K562 (cell line): ENCODE measurements around the gene SYPL2. TPM values are rescaled to one million over a fixed set of nuclear protein-coding genes. Genes with fewer than 3 reads are reported as not detected.

ENCODE experiments used
- ATF3 ChIP-seq, 2 experiments: fragments of 450-650 bp in 1 of 2; sonication (generic) in 1 of 2; formaldehyde crosslinking in 1 of 2; IDR thresholded peaks in 1 of 2; conservative IDR thresholded peaks in 1 of 2; 2 replicates each; pipeline versions ENCODE4 v1.6.1 to v1.8.1; 2016 to 2023; ENCODE audit warnings: mild to moderate bottlenecking in 2 of 2, moderate library complexity in 2 of 2, inconsistent platforms in 1 of 2, missing genetic modification reagents in 1 of 2
- BCLAF1 ChIP-seq, 2 experiments: fragments of 450-650 bp in 1 of 2; IDR thresholded peaks; 2 replicates each; pipeline ENCODE4 v1.6.1; 2011 to 2017; ENCODE audit warnings: low read depth in 2 of 2, antibody characterized with exemption in 1 of 2, borderline replicate concordance in 1 of 2, low read length in 1 of 2, mild to moderate bottlenecking in 1 of 2, mixed read lengths in 1 of 2; ENCODE audit not compliant: control insufficient read depth in 1 of 2
- DEAF1 ChIP-seq: fragments of 450-650 bp; formaldehyde crosslinking; IDR thresholded peaks from 2 replicates; pipeline ENCODE4 v1.4.0; 2020; ENCODE audit warnings: mild to moderate bottlenecking, moderate library complexity
- ETV1 ChIP-seq: fragments of 450-650 bp; conservative IDR thresholded peaks from 2 replicates; pipeline ENCODE4 v1.6.1; 2016; ENCODE audit warnings: missing genetic modification characterization, control low read depth, low read depth, missing compliant biosample characterization
- FIP1L1 ChIP-seq: fragments of 200-400 bp; formaldehyde crosslinking; IDR thresholded peaks from 2 replicates; pipeline ENCODE4 v1.6.1; 2018; ENCODE audit warnings: mild to moderate bottlenecking, low read depth, low read length; ENCODE audit not compliant: poor library complexity, severe bottlenecking
- FOXA3 ChIP-seq, 2 experiments: fragments of 450-650 bp in 1 of 2; sonication (generic) in 1 of 2; formaldehyde crosslinking; IDR thresholded peaks in 1 of 2; conservative IDR thresholded peaks in 1 of 2; 2 replicates each; pipeline versions ENCODE4 v1.4.0 to v1.8.0; 2020 to 2022; ENCODE audit warnings: mild to moderate bottlenecking in 2 of 2, missing genetic modification reagents in 1 of 2
- KLF1 ChIP-seq: fragments of 450-650 bp; IDR thresholded peaks from 2 replicates; pipeline ENCODE4 v1.6.1; 2016; ENCODE audit warnings: missing genetic modification characterization, missing compliant biosample characterization
- PHTF2 ChIP-seq: fragments of 250-450 bp; sonication (Bioruptor Pico); IDR thresholded peaks from 2 replicates; pipeline ENCODE4 v1.5.0; 2021; ENCODE audit warnings: mild to moderate bottlenecking
- SNIP1 ChIP-seq: fragments of 450-650 bp; IDR thresholded peaks from 2 replicates; pipeline ENCODE4 v1.7.1; 2017; ENCODE audit warnings: low read depth, mild to moderate bottlenecking
- TAF15 ChIP-seq: fragments of 200-400 bp; formaldehyde crosslinking; IDR thresholded peaks from 2 replicates; pipeline ENCODE4 v1.6.1; 2017; ENCODE audit warnings: mild to moderate bottlenecking, low read depth, low read length, moderate library complexity
- TARDBP ChIP-seq: fragments of 450-650 bp; IDR thresholded peaks from 2 replicates; pipeline ENCODE4 v1.6.1; 2016
- ZNF184 ChIP-seq: sonication (generic); formaldehyde crosslinking; IDR thresholded peaks from 2 replicates; pipeline ENCODE4 v1.5.0; 2020; ENCODE audit warnings: missing genetic modification reagents
- ZNF592 ChIP-seq: fragments of 450-650 bp; IDR thresholded peaks from 2 replicates; pipeline ENCODE4 v1.6.1; 2017; ENCODE audit warnings: antibody characterized with exemption, mild to moderate bottlenecking
- ZNF766 ChIP-seq: fragments of 200-800 bp; sonication (Bioruptor generic); conservative IDR thresholded peaks from 2 replicates; pipeline ENCODE4 v1.6.1; 2016; ENCODE audit warnings: missing genetic modification characterization, missing compliant biosample characterization
- ZNF778 ChIP-seq: fragments of 450-650 bp; formaldehyde crosslinking; IDR thresholded peaks from 2 replicates; pipeline ENCODE4 v1.4.0; 2020; ENCODE audit warnings: mild to moderate bottlenecking, moderate library complexity
- ZZZ3 ChIP-seq: fragments of 450-650 bp; IDR thresholded peaks from 2 replicates; pipeline ENCODE4 v1.6.1; 2016; ENCODE audit warnings: antibody characterized with exemption, mild to moderate bottlenecking, moderate library complexity
- polyA plus RNA-seq, 8 experiments: library from polyadenylated mRNA; depleted of rRNA in 4 of 8; stranded (reverse) in 5 of 8; unstranded in 3 of 8; fragments of >200 nt; fragmentation: Nextera tagmentation in 2 of 8; fragmentation: Illumina TruSeq in 1 of 8; extraction: Ambion mirVana in 2 of 8; extraction: Trizol in 1 of 8; gene quantifications; 2 replicates each; pipeline versions ENCODE4 v1.2.1 to v1.2.3, GENCODE V29; 2011 to 2014; ENCODE audit warnings: inconsistent platforms in 1 of 8, missing spikeins in 1 of 8
- total RNA-seq, 7 experiments: library from RNA; depleted of rRNA in 6 of 7; stranded (reverse); fragments of >200 nt in 6 of 7; fragmentation: Illumina TruSeq in 2 of 7; extraction: Trizol in 2 of 7; gene quantifications; 2 replicates each; pipeline versions ENCODE4 v1.2.1 to v1.2.3, GENCODE V29; 2011 to 2021; ENCODE audit warnings: low replicate concordance in 1 of 7

Gene SYPL2
- total and polyA plus RNA-seq, 9 of the 15 experiments (the other 6 are each of a cell fraction or from before 2014, with no cell fraction given), result 0.03 to 0.20 (median 0.07) TPM; not detected in 2

GRCh38 chr1:109483672-109484518 lies 17.5 kb downstream of the SYPL2 start, which contains the start of gene ATXN7L2 (continued):
- TF ChIP-seq BCLAF1 (IDR thresholded peaks at IDR 0.05; ENCODE audit: borderline replicate concordance in 1 of 2, control insufficient read depth in 1 of 2, low read depth in 2 of 2, low read length in 1 of 2) (peak in 1 of 2 experiments; percentile 79; a peak in 1 of 4 replicates), SNIP1 (no peak), ETV1 (tag) (peak; percentile 60; the same call in 1 of the 2 replicates), ZNF766 (CRISPR knock-in tag) (peak; percentile 96), TARDBP (no peak), ZNF778 (CRISPR knock-in tag) (no peak), TAF15 (no peak), FOXA3 (CRISPR knock-in tag; conservative IDR thresholded peaks at IDR 0.05 in 1 of 2, IDR thresholded peaks at IDR 0.05 in 1 of 2) (peak in 1 of 2 experiments; percentile 80; a peak in 1 of 4 replicates), ZZZ3 (0 out of 2 replicates have a peak, but pooled peaks have one; percentile 40), ZNF184 (CRISPR knock-in tag) (no peak), PHTF2 (no peak), ZNF592 (no peak; the same call in 1 of the 2 replicates), DEAF1 (no peak), ATF3 (IDR thresholded peaks at IDR 0.05) (no peak; the same call in 1 of the 2 replicates), ATF3 (CRISPR knock-in tag; conservative IDR thresholded peaks at IDR 0.05) (no peak), KLF1 (tag) (no peak), FIP1L1 (peak; percentile 89)
